AG09319 (cell line): ENCODE data around the gene CAGE1.
A peak's percentile ranks its signal among the peaks of the same experiment; 100 is the strongest.
"Not testable (repeated sequence)": the region's sequence is repeated elsewhere in the genome, so short reads cannot be mapped to it uniquely, and the experiment has no call there.

Source experiments
- DNase-seq: peaks from one replicate; pipeline ENCODE4 v3.0.0-alpha.2; 2010; ENCODE audit warnings: low read depth; ENCODE audit errors: extremely low read depth
- CTCF ChIP-seq: IDR thresholded peaks from 2 replicates; pipeline ENCODE4 v1.5.1; 2011; ENCODE audit warnings: low read depth, mild to moderate bottlenecking, inconsistent platforms, low read length, moderate library complexity

CAGE1 gene

GRCh38 chr6:7389162-7389450 lies 436 bp downstream of the CAGE1 start:
- TF ChIP-seq CTCF = no peak
- DNase-seq = peak; percentile 14

- no peak for DNase-seq
- no peak for TF ChIP-seq CTCF
Observed at GRCh38 chr6:7381092-7381491, 8.4 kb downstream of the CAGE1 start.

- TF ChIP-seq CTCF = no peak
- no peak for DNase-seq
Observed at GRCh38 chr6:7378740-7379139, 10.8 kb downstream of the CAGE1 start.

- no peak for TF ChIP-seq CTCF
- DNase-seq = no peak
Observed at GRCh38 chr6:7377961-7378360, 11.6 kb downstream of the CAGE1 start.

- no peak for TF ChIP-seq CTCF
- no peak for DNase-seq
Observed at GRCh38 chr6:7373739-7374138, 15.8 kb downstream of the CAGE1 start.

GRCh38 chr6:7367408-7367807 lies 22.1 kb downstream of the CAGE1 start:
- no peak for DNase-seq
- no peak for TF ChIP-seq CTCF

- not testable (repeated sequence) for DNase-seq
Observed at GRCh38 chr6:7351916-7352315, 37.6 kb downstream of the CAGE1 start.

- not testable (repeated sequence) for DNase-seq
Observed at GRCh38 chr6:7350591-7350990, 39.0 kb downstream of the CAGE1 start.

GRCh38 chr6:7347551-7347997 lies 42.0 kb downstream of the CAGE1 start:
- DNase-seq = not testable (repeated sequence)

- not testable (repeated sequence) for DNase-seq
Observed at GRCh38 chr6:7344773-7345450, 44.6 kb downstream of the CAGE1 start.
